Testis (tissue), 3 donors: ENCODE data around the gene PHKG1. TPM values are rescaled to one million over a fixed set of nuclear protein-coding genes. Genes with fewer than 3 reads are reported as not detected.
"Not testable (repeated sequence)": the region's sequence is repeated elsewhere in the genome, so short reads cannot be mapped to it uniquely, and the experiment has no call there.

Experiments used
- DNase-seq: peaks from one replicate; pipeline ENCODE4 v3.0.0-alpha.2; 2019
- H3K27ac ChIP-seq, 2 donors: fragments of 200-600 bp; sonication (generic); one replicate each; pipeline ENCODE4 v1.5.1; 2019
- H3K27me3 ChIP-seq: fragments of 200-600 bp; sonication (generic); one replicate; pipeline ENCODE4 v1.5.1; 2019
- H3K36me3 ChIP-seq: fragments of 200-600 bp; sonication (generic); one replicate; pipeline ENCODE4 v1.5.1; 2017; ENCODE audit warnings: low read depth; ENCODE audit errors: missing control alignments
- H3K4me1 ChIP-seq: fragments of 200-600 bp; sonication (generic); one replicate; pipeline ENCODE4 v1.5.1; 2019
- H3K4me3 ChIP-seq, 2 donors: fragments of 200-600 bp; sonication (generic); one replicate each; pipeline ENCODE4 v1.5.1; 2017 to 2019
- H3K9me3 ChIP-seq: fragments of 200-600 bp; sonication (generic); one replicate; pipeline ENCODE4 v1.5.1; 2017
- CTCF ChIP-seq, 3 experiments: fragments of 450-650 bp in 2 of 3; fragments of 200-600 bp in 1 of 3; sonication (generic) in 1 of 3; IDR thresholded peaks; one replicate each; pipeline ENCODE4 v1.5.1; 2016 to 2019; ENCODE audit warnings: antibody characterized with exemption in 3 of 3, mild to moderate bottlenecking in 2 of 3, moderate library complexity in 1 of 3
- POLR2A ChIP-seq: fragments of 450-650 bp; IDR thresholded peaks from one replicate; pipeline ENCODE4 v1.6.1; 2017; ENCODE audit warnings: antibody characterized with exemption, mild to moderate bottlenecking, moderate library complexity
- WGBS, 2 donors: methylation state at CpG; one replicate each; pipeline ENCODE4 v1.1.5; 2018; 5-methylcytosine and 5-hydroxymethylcytosine counted together
- intact Hi-C: fragments of 100-400 bp; cut with DNase I; formaldehyde crosslinking; loops from one replicate; pipeline ENCODE4 v1.15.1; 2023; ENCODE audit warnings: low total_unique reads
- polyA plus RNA-seq: library from polyadenylated mRNA; stranded (reverse); fragments of 350-450 nt; fragmentation: Illumina TruSeq; extraction: RNeasy Lipid Tissue Mini Kit (QIAGEN cat#74804); gene quantifications from one replicate; pipeline ENCODE4 v1.2.3, GENCODE V29; 2014; ENCODE audit warnings: low read depth, low replicate concordance; ENCODE audit not compliant: insufficient read depth
- total RNA-seq, 2 donors: library from RNA; depleted of rRNA; stranded (reverse); fragments of >200 nt; gene quantifications; one replicate each; pipeline ENCODE4 v1.2.3, GENCODE V29; 2016

PHKG1 gene
- total and polyA plus RNA-seq, 3 donors from 2014 or later, result 1.5 to 2.8 (median 2.1) TPM

GRCh38 chr7:56051053-56051338 lies 41.8 kb downstream of the PHKG1 start:
- no peak for DNase-seq
- H3K4me3 ChIP-seq, result peak overlapping the region; percentile 78 to 95
- peaks cover 34% of the 10 kb centered on the region for H3K4me1 ChIP-seq
- peak overlapping the region; percentile 88 to 91 for H3K27ac ChIP-seq
- no peaks in the 10 kb centered on the region for H3K36me3 ChIP-seq
- H3K27me3 ChIP-seq, result no peaks in the 10 kb centered on the region
- no peaks in the 10 kb centered on the region for H3K9me3 ChIP-seq
- WGBS, 2 donors, result 0 to 1% methylated on average over 9 of the region's 9 CpGs
- TF ChIP-seq CTCF (IDR thresholded peaks at IDR 0.05), result no peak
- TF ChIP-seq POLR2A, result no peak
- intact Hi-C loops, result no loop called here

GRCh38 chr7:56048763-56049162 lies 44.0 kb downstream of the PHKG1 start:
- H3K27me3 ChIP-seq, H3K4me3 ChIP-seq, DNase-seq, intact Hi-C loops, H3K36me3 ChIP-seq, H3K9me3 ChIP-seq, H3K27ac ChIP-seq: not testable (repeated sequence)
- 43 to 67% methylated on average over 8 of the region's 8 CpGs for WGBS, 2 donors
- H3K4me1 ChIP-seq, result peaks cover 35% of the 10 kb centered on the region

- 83 to 96% methylated on average over 1 of the region's 1 CpG for WGBS, 2 donors
- H3K36me3 ChIP-seq, result no peaks in the 10 kb centered on the region
- H3K27ac ChIP-seq, result peak overlapping the region in 1 of 2 donors; percentile 25
- intact Hi-C loops, result no loop called here
- DNase-seq, result no peak
- H3K4me1 ChIP-seq, result peaks cover 35% of the 10 kb centered on the region
- no peaks in the 10 kb centered on the region for H3K27me3 ChIP-seq
- H3K9me3 ChIP-seq, result no peaks in the 10 kb centered on the region
- no peak overlapping the region for H3K4me3 ChIP-seq
- no peak for TF ChIP-seq POLR2A
- TF ChIP-seq CTCF (IDR thresholded peaks at IDR 0.05), result no peak
These were observed 44.5 kb downstream of the PHKG1 start for GRCh38 chr7:56048245-56048644.

GRCh38 chr7:56047446-56048116 lies 45.2 kb downstream of the PHKG1 start:
- H3K9me3 ChIP-seq, H3K27me3 ChIP-seq, H3K4me3 ChIP-seq, DNase-seq, intact Hi-C loops, H3K36me3 ChIP-seq: not testable (repeated sequence)
- 62 to 77% methylated on average over 11 of the region's 11 CpGs for WGBS, 2 donors
- peaks cover 35% of the 10 kb centered on the region for H3K4me1 ChIP-seq
- peak overlapping the region; percentile 18 to 74 for H3K27ac ChIP-seq

- peak overlapping the region; percentile 67 to 74 for H3K27ac ChIP-seq
- TF ChIP-seq POLR2A, result no peak
- no peak for TF ChIP-seq CTCF (IDR thresholded peaks at IDR 0.05)
- H3K4me3 ChIP-seq, result no peak overlapping the region
- intact Hi-C loops, result no loop called here
- H3K36me3 ChIP-seq, result no peaks in the 10 kb centered on the region
- H3K4me1 ChIP-seq, result peaks cover 35% of the 10 kb centered on the region
- no peaks in the 10 kb centered on the region for H3K9me3 ChIP-seq
- 24 to 34% methylated on average over 5 of the region's 5 CpGs for WGBS, 2 donors
- no peaks in the 10 kb centered on the region for H3K27me3 ChIP-seq
- DNase-seq, result peak; percentile 47
These were observed 45.9 kb downstream of the PHKG1 start for GRCh38 chr7:56046721-56047445.

GRCh38 chr7:56045758-56046157 lies 47.0 kb downstream of the PHKG1 start:
- H3K36me3 ChIP-seq, H3K9me3 ChIP-seq, intact Hi-C loops, H3K4me3 ChIP-seq, DNase-seq, H3K27me3 ChIP-seq: not testable (repeated sequence)
- WGBS, 2 donors, result 92 to 97% methylated on average over 2 of the region's 2 CpGs
- Histone ChIP-seq H3K27ac (peak overlapping the region in 1 of 2 donors; percentile 67), H3K4me1 (peaks cover 34% of the 10 kb centered on the region)
